ENCODE data around the gene NANP. TPM values are rescaled to one million over a fixed set of nuclear protein-coding genes. Genes with fewer than 3 reads are reported as not detected.
A peak's percentile ranks its signal among the peaks of the same experiment; 100 is the strongest.
"Not testable (repeated sequence)": the region's sequence is repeated elsewhere in the genome, so short reads cannot be mapped to it uniquely, and the experiment has no call there.

NANP gene
- total RNA-seq, 2 donors from 2014 or later = 6.5 to 10.4 TPM

GRCh38 chr20:25637247-25637646 lies 13.4 kb upstream of the NANP start:
- peaks cover 47% of the 10 kb centered on the region for H3K36me3 Mint-ChIP-seq (ENCODE audit: low read depth)
- no peak overlapping the region for H3K27ac Mint-ChIP-seq
- no peak overlapping the region for H3K27ac ChIP-seq (ENCODE audit: low read depth, low read length)
- WGBS, 2 experiments (ENCODE audit: insufficient coverage in 1 of 2, insufficient read length in 1 of 2) = 96 to 97% methylated on average over 2 of the region's 2 CpGs
- peaks cover 51% of the 10 kb centered on the region for H3K9me3 ChIP-seq (ENCODE audit: control insufficient read depth, low read length)
- DNase-seq = no peak
- H3K9ac ChIP-seq (ENCODE audit: extremely low read depth, low read length, poor library complexity, severe bottlenecking) = no peak overlapping the region
- H3K4me3 ChIP-seq (ENCODE audit: low read length) = peak overlapping the region; percentile 41
- H3K27me3 ChIP-seq (ENCODE audit: control insufficient read depth, insufficient read depth, low read length, poor library complexity, severe bottlenecking) = no peaks in the 10 kb centered on the region
- H3K36me3 ChIP-seq (ENCODE audit: control insufficient read depth, insufficient read depth, low read length) = peaks cover 17% of the 10 kb centered on the region
- no peak for TF ChIP-seq CTCF (conservative IDR thresholded peaks at IDR 0.05)
- H3K4me3 Mint-ChIP-seq = no peak overlapping the region
- peaks cover 36% of the 10 kb centered on the region for H3K9me3 Mint-ChIP-seq
- H3K4me1 Mint-ChIP-seq = no peaks in the 10 kb centered on the region
- H3K27me3 Mint-ChIP-seq (ENCODE audit: insufficient read depth) = no peaks in the 10 kb centered on the region
- H3K4me1 ChIP-seq (ENCODE audit: control insufficient read depth, insufficient read depth, low read length) = no peaks in the 10 kb centered on the region

GRCh38 chr20:25632940-25633790 lies 9.4 kb upstream of the NANP start:
- Histone ChIP-seq H3K9me3 (ENCODE audit: control insufficient read depth, low read length) (peaks cover 41% of the 10 kb centered on the region), H3K27ac (ENCODE audit: low read depth, low read length) (no peak overlapping the region), H3K4me1 (ENCODE audit: control insufficient read depth, insufficient read depth, low read length) (no peaks in the 10 kb centered on the region), H3K27me3 (ENCODE audit: control insufficient read depth, insufficient read depth, low read length, poor library complexity, severe bottlenecking) (no peaks in the 10 kb centered on the region), H3K36me3 (ENCODE audit: control insufficient read depth, insufficient read depth, low read length) (peaks cover 17% of the 10 kb centered on the region), H3K9ac (ENCODE audit: extremely low read depth, low read length, poor library complexity, severe bottlenecking) (no peak overlapping the region), H3K4me3 (ENCODE audit: low read length) (no peak overlapping the region)
- no peak overlapping the region for H3K27ac Mint-ChIP-seq
- peaks cover 50% of the 10 kb centered on the region for H3K9me3 Mint-ChIP-seq
- no peaks in the 10 kb centered on the region for H3K4me1 Mint-ChIP-seq
- no peak for DNase-seq
- no peak overlapping the region for H3K4me3 Mint-ChIP-seq
- no peaks in the 10 kb centered on the region for H3K27me3 Mint-ChIP-seq (ENCODE audit: insufficient read depth)
- WGBS, 2 experiments (ENCODE audit: insufficient coverage in 1 of 2, insufficient read length in 1 of 2) = 91 to 92% methylated on average over 4 to 5 of the region's 5 CpGs
- peaks cover 56% of the 10 kb centered on the region for H3K36me3 Mint-ChIP-seq (ENCODE audit: low read depth)
- no peak for TF ChIP-seq CTCF (conservative IDR thresholded peaks at IDR 0.05)

- not testable (repeated sequence) for H3K27ac ChIP-seq (ENCODE audit: low read depth, low read length); H3K4me3 ChIP-seq (ENCODE audit: low read length); H3K27ac Mint-ChIP-seq; H3K27me3 ChIP-seq (ENCODE audit: control insufficient read depth, insufficient read depth, low read length, poor library complexity, severe bottlenecking); H3K27me3 Mint-ChIP-seq (ENCODE audit: insufficient read depth); H3K9ac ChIP-seq (ENCODE audit: extremely low read depth, low read length, poor library complexity, severe bottlenecking); DNase-seq; H3K4me1 ChIP-seq (ENCODE audit: control insufficient read depth, insufficient read depth, low read length); H3K4me3 Mint-ChIP-seq; H3K36me3 ChIP-seq (ENCODE audit: control insufficient read depth, insufficient read depth, low read length)
- Mint-ChIP-seq H3K4me1 (peaks cover 11% of the 10 kb centered on the region), H3K36me3 (ENCODE audit: low read depth) (peaks cover 40% of the 10 kb centered on the region), H3K9me3 (peaks cover 45% of the 10 kb centered on the region)
- 100% methylated on average over 2 of the region's 2 CpGs; no CpG with 5 or more reads in 1 of the 2 experiments for WGBS, 2 experiments (ENCODE audit: insufficient coverage in 1 of 2, insufficient read length in 1 of 2)
- H3K9me3 ChIP-seq (ENCODE audit: control insufficient read depth, low read length) = peaks cover 22% of the 10 kb centered on the region
Measured at GRCh38 chr20:25630615-25631014, 6.8 kb upstream of the NANP start.
